ENCODE data around the gene NEK9. TPM values are rescaled to one million over a fixed set of nuclear protein-coding genes. Genes with fewer than 3 reads are reported as not detected.

NEK9 gene
- polyA plus RNA-seq, 1 experiment: 82.3 TPM

DNA sequence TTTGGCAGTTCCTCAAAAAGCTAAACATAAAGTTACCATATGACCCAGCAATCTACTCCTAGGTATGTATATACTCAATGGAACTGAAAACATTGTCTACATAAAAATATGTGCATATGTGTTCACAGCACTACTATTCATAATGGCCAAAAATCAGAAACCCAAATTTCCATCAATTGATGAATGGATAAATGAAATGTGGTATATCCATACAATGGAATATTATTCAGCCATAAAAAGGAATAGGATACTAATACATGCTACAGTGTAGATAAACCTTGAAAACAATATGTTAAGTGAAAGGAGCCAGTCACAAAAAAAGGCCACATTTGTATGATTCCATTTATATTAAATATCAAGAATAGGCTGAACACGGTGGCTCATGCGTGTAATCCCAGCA is 66.4 kb downstream of the NEK9 start:
- DNase-seq (ENCODE audit: low read depth, low spot score): no peak
- H3K27ac ChIP-seq (ENCODE audit: low read depth, low read length): no peak overlapping the region
- no peak overlapping the region for H3K4me3 ChIP-seq (ENCODE audit: low read depth, low read length)
- POLR2A ChIA-PET: no interaction called here
- TF ChIP-seq, protein P1, sequence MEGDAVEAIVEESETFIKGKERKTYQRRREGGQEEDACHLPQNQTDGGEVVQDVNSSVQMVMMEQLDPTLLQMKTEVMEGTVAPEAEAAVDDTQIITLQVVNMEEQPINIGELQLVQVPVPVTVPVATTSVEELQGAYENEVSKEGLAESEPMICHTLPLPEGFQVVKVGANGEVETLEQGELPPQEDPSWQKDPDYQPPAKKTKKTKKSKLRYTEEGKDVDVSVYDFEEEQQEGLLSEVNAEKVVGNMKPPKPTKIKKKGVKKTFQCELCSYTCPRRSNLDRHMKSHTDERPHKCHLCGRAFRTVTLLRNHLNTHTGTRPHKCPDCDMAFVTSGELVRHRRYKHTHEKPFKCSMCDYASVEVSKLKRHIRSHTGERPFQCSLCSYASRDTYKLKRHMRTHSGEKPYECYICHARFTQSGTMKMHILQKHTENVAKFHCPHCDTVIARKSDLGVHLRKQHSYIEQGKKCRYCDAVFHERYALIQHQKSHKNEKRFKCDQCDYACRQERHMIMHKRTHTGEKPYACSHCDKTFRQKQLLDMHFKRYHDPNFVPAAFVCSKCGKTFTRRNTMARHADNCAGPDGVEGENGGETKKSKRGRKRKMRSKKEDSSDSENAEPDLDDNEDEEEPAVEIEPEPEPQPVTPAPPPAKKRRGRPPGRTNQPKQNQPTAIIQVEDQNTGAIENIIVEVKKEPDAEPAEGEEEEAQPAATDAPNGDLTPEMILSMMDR (IDR thresholded peaks at IDR 0.05; ENCODE audit: low read depth, low read length): no peak
- H3K27me3 ChIP-seq (ENCODE audit: control insufficient read depth, insufficient read depth, low read length): no peaks in the 10 kb centered on the region
- CTCF ChIA-PET: no interaction called here
- no peaks in the 10 kb centered on the region for H3K9me3 ChIP-seq (ENCODE audit: control insufficient read depth, insufficient read depth, low read length)

DNA sequence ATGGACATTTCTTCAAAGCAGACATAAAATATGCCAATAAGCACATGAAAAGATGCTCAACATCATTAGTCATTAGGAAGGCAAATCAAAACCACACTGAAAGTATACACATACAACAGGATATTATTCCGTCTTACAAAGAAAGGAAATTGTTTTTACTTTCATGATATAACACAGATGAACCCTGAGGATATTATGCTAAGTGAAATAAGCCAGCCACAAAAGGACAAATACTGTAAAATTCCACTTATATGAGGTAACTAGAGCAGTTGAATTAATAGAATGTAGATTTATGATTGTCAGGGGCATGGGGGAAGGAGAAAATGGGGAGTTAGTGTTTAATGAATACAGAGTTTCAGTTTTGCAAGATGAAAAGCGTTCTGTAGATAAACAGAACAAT is 67.2 kb downstream of the NEK9 start:
- H3K4me3 ChIP-seq (ENCODE audit: low read depth, low read length): no peak overlapping the region
- H3K27ac ChIP-seq (ENCODE audit: low read depth, low read length): no peak overlapping the region
- no peak for DNase-seq (ENCODE audit: low read depth, low spot score)
- TF ChIP-seq, protein P1 (IDR thresholded peaks at IDR 0.05; ENCODE audit: low read depth, low read length): no peak
- CTCF ChIA-PET: no interaction called here
- no peaks in the 10 kb centered on the region for H3K27me3 ChIP-seq (ENCODE audit: control insufficient read depth, insufficient read depth, low read length)
- H3K9me3 ChIP-seq (ENCODE audit: control insufficient read depth, insufficient read depth, low read length): no peaks in the 10 kb centered on the region
- POLR2A ChIA-PET: no interaction called here

DNA sequence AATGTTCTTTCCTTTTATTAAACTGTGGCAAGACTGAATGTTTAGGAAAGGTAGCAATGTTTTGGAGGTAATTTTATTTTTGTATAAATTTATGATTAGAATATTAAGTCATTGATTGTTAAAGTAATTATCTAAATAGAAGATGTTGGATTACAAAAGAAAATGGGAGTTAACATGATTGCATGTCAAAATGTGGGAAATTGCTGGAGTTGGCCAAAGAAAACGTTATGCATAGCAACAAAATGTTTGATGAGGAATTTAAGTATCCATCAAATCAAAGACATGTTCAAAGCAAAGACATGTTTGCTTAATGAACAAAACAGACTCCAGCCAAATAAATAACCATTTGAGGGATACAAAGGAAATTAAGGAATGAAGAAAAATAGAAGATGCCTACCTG is 72.4 kb downstream of the NEK9 start:
- TF ChIP-seq, protein P1 (IDR thresholded peaks at IDR 0.05; ENCODE audit: low read depth, low read length): no peak
- Histone ChIP-seq H3K4me3 (ENCODE audit: low read depth, low read length) (no peak overlapping the region), H3K27me3 (ENCODE audit: control insufficient read depth, insufficient read depth, low read length) (no peaks in the 10 kb centered on the region), H3K27ac (ENCODE audit: low read depth, low read length) (no peak overlapping the region), H3K9me3 (ENCODE audit: control insufficient read depth, insufficient read depth, low read length) (no peaks in the 10 kb centered on the region)
- POLR2A ChIA-PET: interaction anchor here (0.7 kb wide), 1 partner anchor 43 kb away, joined by 7 read pairs; no protein-coding TSS in a partner anchor
- CTCF ChIA-PET: interaction anchor here (0.6 to 0.7 kb wide), 2 partner anchors 20 to 38 kb away, joined by 3 read pairs; no protein-coding TSS in a partner anchor
- DNase-seq (ENCODE audit: low read depth, low spot score): no peak

DNA sequence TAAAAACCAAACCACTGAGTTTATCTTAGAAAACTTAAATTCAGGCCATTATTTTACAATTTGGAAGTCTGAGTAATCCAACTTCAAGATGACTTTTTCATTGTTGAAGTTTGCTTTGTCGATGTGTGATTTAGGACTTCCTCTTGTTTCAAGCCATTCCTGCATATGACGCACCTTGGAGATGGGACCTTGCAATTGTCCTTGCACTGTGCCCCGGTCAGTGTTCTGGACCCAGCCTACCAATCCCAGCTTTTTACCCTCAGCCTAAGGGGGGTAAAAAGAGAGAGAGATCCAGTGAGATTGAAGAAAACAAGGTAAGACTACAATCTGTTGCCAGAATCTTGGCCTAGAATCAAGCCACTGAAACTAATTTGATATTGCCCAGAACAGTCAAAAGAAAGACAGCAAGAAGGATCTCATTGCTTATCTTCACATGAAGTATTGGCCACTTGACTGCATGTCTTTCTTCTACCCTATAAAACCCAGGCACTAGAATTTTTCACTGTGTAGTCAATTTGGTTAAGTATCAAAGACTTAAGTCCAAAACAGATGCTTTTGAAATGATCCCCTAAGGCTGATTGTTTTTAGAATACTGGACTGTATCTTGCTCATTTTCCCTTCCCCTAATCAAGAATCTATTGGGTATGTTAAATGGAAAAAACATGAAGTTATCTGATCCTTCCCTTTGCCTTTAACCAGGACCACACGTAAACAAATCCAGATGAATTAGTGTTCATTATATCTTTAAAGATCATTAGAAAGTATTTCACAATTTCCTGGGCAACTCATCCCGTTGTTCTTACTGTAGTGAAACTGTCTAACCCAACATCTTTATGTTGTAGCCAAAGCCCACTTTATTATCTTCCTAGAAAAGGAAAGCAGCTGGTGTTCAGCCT is 73.2 kb downstream of the NEK9 start:
- Histone ChIP-seq H3K9me3 (ENCODE audit: control insufficient read depth, insufficient read depth, low read length) (no peaks in the 10 kb centered on the region), H3K27ac (ENCODE audit: low read depth, low read length) (no peak overlapping the region), H3K4me3 (ENCODE audit: low read depth, low read length) (no peak overlapping the region), H3K27me3 (ENCODE audit: control insufficient read depth, insufficient read depth, low read length) (no peaks in the 10 kb centered on the region)
- ChIA-PET POLR2A (no interaction called here), CTCF (no interaction called here)
- TF ChIP-seq, protein P1 (IDR thresholded peaks at IDR 0.05; ENCODE audit: low read depth, low read length): no peak
- DNase-seq (ENCODE audit: low read depth, low spot score): no peak

DNA sequence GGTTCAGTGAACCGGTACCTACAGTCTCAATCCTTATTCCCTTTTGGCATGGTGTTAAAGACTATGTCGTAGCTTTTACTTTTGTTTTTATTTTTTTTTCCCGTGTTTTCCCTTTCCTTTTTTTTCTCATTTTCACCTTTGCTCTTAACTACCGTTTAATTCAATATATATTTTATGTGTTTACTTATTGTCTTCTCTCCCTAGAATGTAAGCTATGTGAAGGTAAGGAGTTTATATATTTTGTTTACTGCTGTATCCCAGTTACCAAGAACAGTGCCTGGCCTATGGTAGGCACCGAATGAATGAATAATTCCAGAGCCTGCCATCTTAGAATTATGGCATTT is 75.3 kb downstream of the NEK9 start:
- Histone ChIP-seq H3K27me3 (ENCODE audit: control insufficient read depth, insufficient read depth, low read length) (no peaks in the 10 kb centered on the region), H3K9me3 (ENCODE audit: control insufficient read depth, insufficient read depth, low read length) (no peaks in the 10 kb centered on the region), H3K4me3 (ENCODE audit: low read depth, low read length) (peak overlapping the region; percentile 62), H3K27ac (ENCODE audit: low read depth, low read length) (peak overlapping the region; percentile 13)
- ChIA-PET POLR2A (interaction anchor here (0.7 kb wide), 1 partner anchor 128 kb away, joined by 7 read pairs; the partner anchor contains the start of gene RPS6KL1), CTCF (interaction anchor here (1.0 kb wide), 1 partner anchor 37 kb away, joined by 4 read pairs; no protein-coding TSS in a partner anchor)
- TF ChIP-seq, protein P1 (IDR thresholded peaks at IDR 0.05; ENCODE audit: low read depth, low read length): no peak
- DNase-seq (ENCODE audit: low read depth, low spot score): no peak
